ENCODE measurements around the gene KIAA1958. TPM values are rescaled to one million over a fixed set of nuclear protein-coding genes. Genes with fewer than 3 reads are reported as not detected.
A peak's percentile ranks its signal among the peaks of the same experiment; 100 is the strongest.

The KIAA1958 gene
- total RNA-seq (1 to 10 TPM; 3.1 to 4.4 (median 3.7) TPM), polyA plus RNA-seq (0.66 TPM)
- long read RNA-seq, donor 1, partial matches to known transcripts, result 0 of 2 reads
- long read RNA-seq, donor 1, other reads (novel, unspliced or antisense), result 1 of 2 reads
- long read RNA-seq, donor 2, result 0 reads
- long read RNA-seq, donor 3, partial matches to known transcripts, result 1 of 11 reads
- long read RNA-seq, donor 3, other reads (novel, unspliced or antisense), result 9 of 11 reads
- long read RNA-seq, donor 4, result 0 reads

GRCh38 chr9:112486221-112487007, at the start of gene KIAA1958:
TSS of gene KIAA1958 (plus strand) at chr9:112486827. CDS start at chr9:112574081, 87,254 bp downstream.
- Histone ChIP-seq H3K27ac (ENCODE audit: low read length) (peak within 1 kb of the TSS; percentile 25), H3K4me3 (ENCODE audit: low read length) (peak within 1 kb of the TSS; percentile 96), H3K9me3 (ENCODE audit: control insufficient read depth, low read length) (no peaks in the 10 kb centered on the region), H3K4me1 (ENCODE audit: control insufficient read depth, insufficient read depth, low read length) (no peaks in the 10 kb centered on the region), H3K27me3 (ENCODE audit: control insufficient read depth, insufficient read depth) (no peaks in the 10 kb centered on the region)
- 2% methylated on average over 91 of the region's 93 CpGs for WGBS
- intact Hi-C loops (cut with DNase I), result loop anchor here in 1 of 4 donors (10.0 kb wide), 1 partner anchor 218 kb away; no protein-coding TSS in a partner anchor
- peak; percentile 94 to 96 for ATAC-seq
- peak; percentile 88 to 95 (median 93) for DNase-seq

- H3K9me3 ChIP-seq (ENCODE audit: control insufficient read depth, low read length), result no peaks in the 10 kb centered on the region
- ATAC-seq (no peak), DNase-seq (no peak)
- intact Hi-C loops (cut with DNase I), result no loop called here
- H3K27ac ChIP-seq (ENCODE audit: low read length), result no peak overlapping the region
- H3K27me3 ChIP-seq (ENCODE audit: control insufficient read depth, insufficient read depth), result no peaks in the 10 kb centered on the region
- no peaks in the 10 kb centered on the region for H3K4me1 ChIP-seq (ENCODE audit: control insufficient read depth, insufficient read depth, low read length)
- WGBS, result 100% methylated on average over 2 of the region's 2 CpGs
- H3K4me3 ChIP-seq (ENCODE audit: low read length), result no peak overlapping the region
These were observed 49.2 kb upstream of the KIAA1958 start for GRCh38 chr9:112437406-112437805.

GRCh38 chr9:112439171-112439570, 47.5 kb upstream of the KIAA1958 start:
- no peaks in the 10 kb centered on the region for H3K4me1 ChIP-seq (ENCODE audit: control insufficient read depth, insufficient read depth, low read length)
- no peak for DNase-seq
- WGBS, result 97% methylated on average over 2 of the region's 2 CpGs
- intact Hi-C loops (cut with DNase I), result no loop called here
- no peak for ATAC-seq
- no peaks in the 10 kb centered on the region for H3K27me3 ChIP-seq (ENCODE audit: control insufficient read depth, insufficient read depth)
- H3K9me3 ChIP-seq (ENCODE audit: control insufficient read depth, low read length), result no peaks in the 10 kb centered on the region
- no peak overlapping the region for H3K27ac ChIP-seq (ENCODE audit: low read length)
- H3K4me3 ChIP-seq (ENCODE audit: low read length), result no peak overlapping the region

- intact Hi-C loops (cut with DNase I), result no loop called here
- Histone ChIP-seq H3K27ac (ENCODE audit: low read length) (no peak overlapping the region), H3K9me3 (ENCODE audit: control insufficient read depth, low read length) (no peaks in the 10 kb centered on the region), H3K4me1 (ENCODE audit: control insufficient read depth, insufficient read depth, low read length) (no peaks in the 10 kb centered on the region), H3K4me3 (ENCODE audit: low read length) (no peak overlapping the region), H3K27me3 (ENCODE audit: control insufficient read depth, insufficient read depth) (no peaks in the 10 kb centered on the region)
- no peak for DNase-seq
- ATAC-seq, result no peak
- WGBS, result over 99% methylated on average over 2 of the region's 2 CpGs
These were observed 46.8 kb upstream of the KIAA1958 start for GRCh38 chr9:112439825-112440224.

- no peaks in the 10 kb centered on the region for H3K4me1 ChIP-seq (ENCODE audit: control insufficient read depth, insufficient read depth, low read length)
- intact Hi-C loops (cut with DNase I), result no loop called here
- ATAC-seq, result no peak
These were observed 43.4 kb upstream of the KIAA1958 start for GRCh38 chr9:112443200-112443599.

GRCh38 chr9:112443636-112444035, 43.0 kb upstream of the KIAA1958 start:
- Histone ChIP-seq H3K4me1 (ENCODE audit: control insufficient read depth, insufficient read depth, low read length) (no peaks in the 10 kb centered on the region), H3K9me3 (ENCODE audit: control insufficient read depth, low read length) (no peaks in the 10 kb centered on the region), H3K27ac (ENCODE audit: low read length) (no peak overlapping the region), H3K4me3 (ENCODE audit: low read length) (no peak overlapping the region), H3K27me3 (ENCODE audit: control insufficient read depth, insufficient read depth) (no peaks in the 10 kb centered on the region)
- WGBS, result 84% methylated on average over 1 of the region's 1 CpG
- DNase-seq (no peak), ATAC-seq (no peak)
- intact Hi-C loops (cut with DNase I), result no loop called here

More at GRCh38 chr9:112443200-112443599, 43.4 kb upstream of the KIAA1958 start:
- no peaks in the 10 kb centered on the region for H3K9me3 ChIP-seq (ENCODE audit: control insufficient read depth, low read length)
- H3K4me3 ChIP-seq (ENCODE audit: low read length), result no peak overlapping the region
- no peak overlapping the region for H3K27ac ChIP-seq (ENCODE audit: low read length)
- no peaks in the 10 kb centered on the region for H3K27me3 ChIP-seq (ENCODE audit: control insufficient read depth, insufficient read depth)
- no peak for DNase-seq

- no peak overlapping the region for H3K4me3 ChIP-seq (ENCODE audit: low read length)
- no peaks in the 10 kb centered on the region for H3K9me3 ChIP-seq (ENCODE audit: control insufficient read depth, low read length)
- intact Hi-C loops (cut with DNase I), result no loop called here
- DNase-seq (no peak), ATAC-seq (no peak)
- H3K4me1 ChIP-seq (ENCODE audit: control insufficient read depth, insufficient read depth, low read length), result no peaks in the 10 kb centered on the region
- 39% methylated on average over 1 of the region's 1 CpG for WGBS
- H3K27ac ChIP-seq (ENCODE audit: low read length), result no peak overlapping the region
- no peaks in the 10 kb centered on the region for H3K27me3 ChIP-seq (ENCODE audit: control insufficient read depth, insufficient read depth)
These were observed 41.4 kb upstream of the KIAA1958 start for GRCh38 chr9:112445196-112445595.

GRCh38 chr9:112446080-112446479, 40.5 kb upstream of the KIAA1958 start:
- intact Hi-C loops (cut with DNase I), result no loop called here
- ATAC-seq (no peak), DNase-seq (no peak)
- WGBS, result over 99% methylated on average over 2 of the region's 2 CpGs
- no peaks in the 10 kb centered on the region for H3K27me3 ChIP-seq (ENCODE audit: control insufficient read depth, insufficient read depth)
- H3K9me3 ChIP-seq (ENCODE audit: control insufficient read depth, low read length), result no peaks in the 10 kb centered on the region
- no peaks in the 10 kb centered on the region for H3K4me1 ChIP-seq (ENCODE audit: control insufficient read depth, insufficient read depth, low read length)
- H3K4me3 ChIP-seq (ENCODE audit: low read length), result no peak overlapping the region
- H3K27ac ChIP-seq (ENCODE audit: low read length), result no peak overlapping the region

- Histone ChIP-seq H3K27me3 (ENCODE audit: control insufficient read depth, insufficient read depth) (no peaks in the 10 kb centered on the region), H3K9me3 (ENCODE audit: control insufficient read depth, low read length) (no peaks in the 10 kb centered on the region), H3K4me1 (ENCODE audit: control insufficient read depth, insufficient read depth, low read length) (no peaks in the 10 kb centered on the region), H3K4me3 (ENCODE audit: low read length) (no peak overlapping the region), H3K27ac (ENCODE audit: low read length) (no peak overlapping the region)
- DNase-seq, result no peak
- intact Hi-C loops (cut with DNase I), result no loop called here
- whole genome bisulfite sequencing, result 79% methylated on average over 2 of the region's 2 CpGs
- peak in 1 of 2 donors; percentile 31 for ATAC-seq
These were observed 40.1 kb upstream of the KIAA1958 start for GRCh38 chr9:112446526-112446925.

GRCh38 chr9:112447283-112447761, 39.3 kb upstream of the KIAA1958 start:
- no peaks in the 10 kb centered on the region for H3K27me3 ChIP-seq (ENCODE audit: control insufficient read depth, insufficient read depth)
- intact Hi-C loops (cut with DNase I), result no loop called here
- H3K4me1 ChIP-seq (ENCODE audit: control insufficient read depth, insufficient read depth, low read length), result no peaks in the 10 kb centered on the region
- 43% methylated on average over 2 of the region's 2 CpGs for WGBS
- no peak overlapping the region for H3K27ac ChIP-seq (ENCODE audit: low read length)
- DNase-seq (no peak), ATAC-seq (no peak)
- no peaks in the 10 kb centered on the region for H3K9me3 ChIP-seq (ENCODE audit: control insufficient read depth, low read length)
- no peak overlapping the region for H3K4me3 ChIP-seq (ENCODE audit: low read length)

- Histone ChIP-seq H3K27me3 (ENCODE audit: control insufficient read depth, insufficient read depth) (no peaks in the 10 kb centered on the region), H3K4me3 (ENCODE audit: low read length) (no peak overlapping the region), H3K27ac (ENCODE audit: low read length) (no peak overlapping the region), H3K4me1 (ENCODE audit: control insufficient read depth, insufficient read depth, low read length) (no peaks in the 10 kb centered on the region), H3K9me3 (ENCODE audit: control insufficient read depth, low read length) (no peaks in the 10 kb centered on the region)
- intact Hi-C loops (cut with DNase I), result loop anchor here in 1 of 4 donors (10.0 kb wide), 1 partner anchor 242 kb away; no protein-coding TSS in a partner anchor
- WGBS, result 96% methylated on average over 1 of the region's 1 CpG
- DNase-seq (no peak), ATAC-seq (no peak)
These were observed 23.8 kb upstream of the KIAA1958 start for GRCh38 chr9:112462855-112463254.

All from right cardiac atrium (tissue), 5 donors.